Measurements from ENCODE around the gene MAPKAP1.

The MAPKAP1 gene

GRCh38 chr9:125591245-125591644 lies 115.8 kb downstream of the MAPKAP1 start:
- TF ChIP-seq TAF1 (IDR thresholded peaks at IDR 0.05; ENCODE audit: low read depth) (no peak), EP300 (IDR thresholded peaks at IDR 0.05; ENCODE audit: borderline replicate concordance) (no peak), CREB1 (IDR thresholded peaks at IDR 0.05; ENCODE audit: low read depth) (no peak), MAX (IDR thresholded peaks at IDR 0.05) (no peak), FOXM1 (IDR thresholded peaks at IDR 0.05; ENCODE audit: borderline replicate concordance, low read depth) (no peak), ZBTB7A (IDR thresholded peaks at IDR 0.05; ENCODE audit: low read depth) (no peak), TEAD4 (IDR thresholded peaks at IDR 0.05) (no peak), REST (IDR thresholded peaks at IDR 0.05; ENCODE audit: low read depth) (no peak), NFIC (IDR thresholded peaks at IDR 0.05) (no peak), YY1 (IDR thresholded peaks at IDR 0.05; ENCODE audit: low read depth) (no peak), CEBPB (IDR thresholded peaks at IDR 0.05) (no peak), TCF12 (IDR thresholded peaks at IDR 0.05; ENCODE audit: low read depth) (no peak), EGR1 (IDR thresholded peaks at IDR 0.05) (no peak), RAD21 (IDR thresholded peaks at IDR 0.05; ENCODE audit: low read depth) (no peak), USF1 (IDR thresholded peaks at IDR 0.05) (no peak)

GRCh38 chr9:125589287-125589686 lies 117.7 kb downstream of the MAPKAP1 start:
- TF ChIP-seq RAD21 (IDR thresholded peaks at IDR 0.05; ENCODE audit: low read depth) (no peak), NFIC (IDR thresholded peaks at IDR 0.05) (no peak), TAF1 (IDR thresholded peaks at IDR 0.05; ENCODE audit: low read depth) (no peak), MAX (IDR thresholded peaks at IDR 0.05) (no peak), USF1 (IDR thresholded peaks at IDR 0.05) (no peak), EP300 (IDR thresholded peaks at IDR 0.05; ENCODE audit: borderline replicate concordance) (no peak), TEAD4 (IDR thresholded peaks at IDR 0.05) (no peak), ZBTB7A (IDR thresholded peaks at IDR 0.05; ENCODE audit: low read depth) (no peak), CEBPB (IDR thresholded peaks at IDR 0.05) (no peak), TCF12 (IDR thresholded peaks at IDR 0.05; ENCODE audit: low read depth) (no peak), EGR1 (IDR thresholded peaks at IDR 0.05) (no peak), FOXM1 (IDR thresholded peaks at IDR 0.05; ENCODE audit: borderline replicate concordance, low read depth) (no peak), REST (IDR thresholded peaks at IDR 0.05; ENCODE audit: low read depth) (no peak), CREB1 (IDR thresholded peaks at IDR 0.05; ENCODE audit: low read depth) (no peak), YY1 (IDR thresholded peaks at IDR 0.05; ENCODE audit: low read depth) (no peak)

- TF ChIP-seq NFIC (IDR thresholded peaks at IDR 0.05): no peak
- no peak for TF ChIP-seq TEAD4 (IDR thresholded peaks at IDR 0.05)
- TF ChIP-seq MAX (IDR thresholded peaks at IDR 0.05): no peak
- no peak for TF ChIP-seq CREB1 (IDR thresholded peaks at IDR 0.05; ENCODE audit: low read depth)
- TF ChIP-seq EGR1 (IDR thresholded peaks at IDR 0.05): no peak
- TF ChIP-seq EP300 (IDR thresholded peaks at IDR 0.05; ENCODE audit: borderline replicate concordance): no peak
- no peak for TF ChIP-seq YY1 (IDR thresholded peaks at IDR 0.05; ENCODE audit: low read depth)
- TF ChIP-seq REST (IDR thresholded peaks at IDR 0.05; ENCODE audit: low read depth): no peak
- TF ChIP-seq FOXM1 (IDR thresholded peaks at IDR 0.05; ENCODE audit: borderline replicate concordance, low read depth): no peak
- no peak for TF ChIP-seq RAD21 (IDR thresholded peaks at IDR 0.05; ENCODE audit: low read depth)
- no peak for TF ChIP-seq USF1 (IDR thresholded peaks at IDR 0.05)
- no peak for TF ChIP-seq TCF12 (IDR thresholded peaks at IDR 0.05; ENCODE audit: low read depth)
- no peak for TF ChIP-seq ZBTB7A (IDR thresholded peaks at IDR 0.05; ENCODE audit: low read depth)
- no peak for TF ChIP-seq TAF1 (IDR thresholded peaks at IDR 0.05; ENCODE audit: low read depth)
- no peak for TF ChIP-seq CEBPB (IDR thresholded peaks at IDR 0.05)
Measured at GRCh38 chr9:125587819-125588460, 119.1 kb downstream of the MAPKAP1 start.
